Gastrocnemius medialis (tissue), 4 donors: Measurements from ENCODE around the gene PRKAG3. TPM values are rescaled to one million over a fixed set of nuclear protein-coding genes. Genes with fewer than 3 reads are reported as not detected.

Source experiments
- ATAC-seq, 2 donors: fragments of 150-250 bp; one replicate each; pipeline ENCODE4 v1.9.1; 2016
- DNase-seq, 2 donors: peaks; one replicate each; pipeline ENCODE4 v3.0.0-alpha.2; 2019
- H3K27ac ChIP-seq, 4 donors: fragments of 200-600 bp; sonication (generic); 1 replicate in 1 of 4; 2 replicates in 3 of 4; pipeline ENCODE4 v1.5.1; 2016 to 2018; ENCODE audit warnings: mild to moderate bottlenecking in 2 of 4, moderate library complexity in 1 of 4
- H3K27me3 ChIP-seq, 3 donors: fragments of 200-600 bp; sonication (generic) in 2 of 3; 1 replicate in 1 of 3; 2 replicates in 2 of 3; pipeline versions ENCODE4 v1.5.1 to v1.6.0; 2016 to 2019; ENCODE audit warnings: mild to moderate bottlenecking in 1 of 3, moderate library complexity in 1 of 3
- H3K36me3 ChIP-seq, 2 donors: fragments of 200-600 bp; sonication (generic) in 1 of 2; one replicate each; pipeline ENCODE4 v1.5.1; 2017 to 2018
- H3K4me1 ChIP-seq, 2 donors: fragments of 200-600 bp; sonication (generic) in 1 of 2; one replicate each; pipeline ENCODE4 v1.5.1; 2016 to 2017; ENCODE audit warnings: mild to moderate bottlenecking in 2 of 2
- H3K4me3 ChIP-seq, 4 donors: fragments of 200-600 bp; sonication (generic) in 3 of 4; 1 replicate in 1 of 4; 2 replicates in 3 of 4; pipeline ENCODE4 v1.5.1; 2016 to 2019; ENCODE audit warnings: mild to moderate bottlenecking in 2 of 4
- H3K9me3 ChIP-seq, 3 donors: fragments of 200-600 bp; sonication (generic) in 2 of 3; 1 replicate in 1 of 3; 2 replicates in 2 of 3; pipeline ENCODE4 v1.5.1; 2016 to 2019
- CTCF ChIP-seq, 5 experiments: fragments of 450-650 bp in 3 of 5; fragments of 200-600 bp in 2 of 5; sonication (generic) in 2 of 5; IDR thresholded peaks in 4 of 5; conservative IDR thresholded peaks in 1 of 5; 1 replicate in 4 of 5; 2 replicates in 1 of 5; pipeline ENCODE4 v1.5.1; 2016 to 2019; ENCODE audit warnings: antibody characterized with exemption in 5 of 5, mild to moderate bottlenecking in 3 of 5, moderate library complexity in 3 of 5
- POLR2A ChIP-seq, 2 donors: fragments of 450-650 bp; IDR thresholded peaks; one replicate each; pipeline ENCODE4 v1.6.1; 2017; ENCODE audit warnings: antibody characterized with exemption in 2 of 2, mild to moderate bottlenecking in 2 of 2, moderate library complexity in 2 of 2
- in situ Hi-C, 4 donors: fragments of 200-750 bp; cut with MboI; loops; one replicate each; pipeline versions ENCODE4 v1.15.0 to v1.8.0; 2017; ENCODE audit warnings: low sequenced_read_pairs in 4 of 4
- intact Hi-C: fragments of 100-400 bp; cut with DNase I; formaldehyde crosslinking; loops from one replicate; pipeline ENCODE4 v1.15.1; 2023; ENCODE audit warnings: low total_unique reads
- total RNA-seq, 4 donors: library from RNA; depleted of rRNA; stranded (reverse); fragments of >200 nt; gene quantifications; one replicate each; pipeline versions ENCODE4 v1.1.0 to v1.2.3, GENCODE V29; 2016

The PRKAG3 gene
- total RNA-seq, 4 donors from 2014 or later, result 8.3 to 65.4 (median 44.3) TPM

DNA sequence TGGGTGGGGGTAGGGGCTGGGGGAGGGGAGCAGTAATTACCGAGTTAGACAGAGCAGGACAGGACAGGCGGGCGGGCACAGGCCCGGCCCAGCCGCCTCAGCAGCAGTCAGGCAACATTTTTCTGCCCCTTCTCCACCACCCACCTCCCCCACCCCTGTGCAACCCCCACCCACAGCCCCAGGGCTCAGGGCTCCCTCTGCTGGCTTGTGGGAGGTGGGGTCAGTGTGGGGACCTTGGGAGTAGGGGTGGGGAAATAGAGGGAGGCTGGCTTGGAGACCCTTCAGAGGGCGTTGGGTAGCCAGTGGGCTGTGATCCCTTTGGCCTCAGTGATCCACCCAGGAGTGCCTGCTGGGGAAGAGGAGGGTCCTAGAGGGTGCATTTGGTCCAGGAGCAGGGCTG lies 34.4 kb upstream of the PRKAG3 start:
- no peak for TF ChIP-seq CTCF (IDR thresholded peaks at IDR 0.05 in 4 of 5, conservative IDR thresholded peaks at IDR 0.05 in 1 of 5)
- no peak for TF ChIP-seq POLR2A (IDR thresholded peaks at IDR 0.05)
- in situ Hi-C loops, result no loop called here
- H3K9me3 ChIP-seq, result no peaks in the 10 kb centered on the region
- H3K4me3 ChIP-seq, result no peak overlapping the region
- peaks cover 20 to 25% (median 24%) of the 10 kb centered on the region in 3 donors for H3K27me3 ChIP-seq
- intact Hi-C loops, result no loop called here
- ATAC-seq (no peak), DNase-seq (no peak)
- H3K4me1 ChIP-seq, result peaks cover 0 to 9% of the 10 kb centered on the region in 2 donors
- no peak overlapping the region for H3K27ac ChIP-seq
- H3K36me3 ChIP-seq, result no peaks in the 10 kb centered on the region

- Histone ChIP-seq H3K27ac (no peak overlapping the region), H3K27me3 (peaks cover 22 to 26% (median 24%) of the 10 kb centered on the region in 3 donors), H3K4me1 (peaks cover 2 to 14% of the 10 kb centered on the region in 2 donors), H3K4me3 (no peak overlapping the region), H3K36me3 (no peaks in the 10 kb centered on the region), H3K9me3 (no peaks in the 10 kb centered on the region)
- in situ Hi-C loops (no loop called here), intact Hi-C loops (no loop called here)
- no peak for TF ChIP-seq CTCF (IDR thresholded peaks at IDR 0.05 in 4 of 5, conservative IDR thresholded peaks at IDR 0.05 in 1 of 5)
- TF ChIP-seq POLR2A (IDR thresholded peaks at IDR 0.05), result no peak
- DNase-seq (no peak), ATAC-seq (no peak)
These were observed 33.8 kb upstream of the PRKAG3 start for GRCh38 chr2:218865396-218865795.

DNA sequence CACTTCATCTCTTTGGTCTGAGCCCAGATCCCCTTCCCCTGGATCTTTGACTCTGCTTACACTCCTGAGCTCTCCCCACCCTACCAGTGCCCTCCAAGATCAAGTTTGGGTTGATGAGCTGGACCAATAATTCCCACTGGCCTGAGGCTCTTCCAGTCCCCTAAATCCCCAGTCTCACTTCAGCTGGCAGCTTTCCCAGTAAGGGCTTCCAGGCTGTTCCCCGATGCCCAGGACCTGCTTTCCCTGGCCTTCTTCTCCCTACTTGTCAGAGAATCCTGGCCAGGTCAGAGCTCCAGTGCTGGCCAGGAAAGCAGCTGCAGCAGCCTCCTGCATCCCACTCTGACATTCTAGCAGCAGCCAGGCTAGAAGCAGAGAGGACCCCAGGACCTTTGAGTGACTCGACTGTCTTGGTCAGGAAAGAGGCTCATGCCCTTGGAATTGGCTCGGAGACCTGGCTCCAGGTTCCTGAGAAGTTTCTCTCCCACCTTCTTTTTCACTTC lies 31.5 kb upstream of the PRKAG3 start:
- DNase-seq, result no peak

GRCh38 chr2:218861645-218862318 lies 30.2 kb upstream of the PRKAG3 start:
- DNase-seq, result no peak
- no peak for ATAC-seq
- Histone ChIP-seq H3K27ac (no peak overlapping the region), H3K4me1 (peaks cover 9 to 14% of the 10 kb centered on the region in 2 donors), H3K27me3 (peaks cover 38 to 44% (median 41%) of the 10 kb centered on the region in 3 donors), H3K36me3 (no peaks in the 10 kb centered on the region), H3K4me3 (no peak overlapping the region), H3K9me3 (no peaks in the 10 kb centered on the region)
- no peak for TF ChIP-seq POLR2A (IDR thresholded peaks at IDR 0.05)
- TF ChIP-seq CTCF (IDR thresholded peaks at IDR 0.05 in 4 of 5, conservative IDR thresholded peaks at IDR 0.05 in 1 of 5), result no peak
- in situ Hi-C loops (no loop called here), intact Hi-C loops (no loop called here)

More for the DNA sequence above, 31.5 kb upstream of the PRKAG3 start:
- Histone ChIP-seq H3K4me3 (no peak overlapping the region), H3K27ac (no peak overlapping the region), H3K36me3 (no peaks in the 10 kb centered on the region), H3K27me3 (peaks cover 35 to 44% (median 38%) of the 10 kb centered on the region in 3 donors), H3K9me3 (no peaks in the 10 kb centered on the region), H3K4me1 (peaks cover 9 to 14% of the 10 kb centered on the region in 2 donors)
- intact Hi-C loops (no loop called here), in situ Hi-C loops (no loop called here)
- no peak for ATAC-seq
- TF ChIP-seq CTCF (IDR thresholded peaks at IDR 0.05 in 4 of 5, conservative IDR thresholded peaks at IDR 0.05 in 1 of 5) (no peak), POLR2A (IDR thresholded peaks at IDR 0.05) (no peak)
